ENCODE results near the gene TMEFF2.

Gene TMEFF2, protein sequence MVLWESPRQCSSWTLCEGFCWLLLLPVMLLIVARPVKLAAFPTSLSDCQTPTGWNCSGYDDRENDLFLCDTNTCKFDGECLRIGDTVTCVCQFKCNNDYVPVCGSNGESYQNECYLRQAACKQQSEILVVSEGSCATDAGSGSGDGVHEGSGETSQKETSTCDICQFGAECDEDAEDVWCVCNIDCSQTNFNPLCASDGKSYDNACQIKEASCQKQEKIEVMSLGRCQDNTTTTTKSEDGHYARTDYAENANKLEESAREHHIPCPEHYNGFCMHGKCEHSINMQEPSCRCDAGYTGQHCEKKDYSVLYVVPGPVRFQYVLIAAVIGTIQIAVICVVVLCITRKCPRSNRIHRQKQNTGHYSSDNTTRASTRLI

DNA sequence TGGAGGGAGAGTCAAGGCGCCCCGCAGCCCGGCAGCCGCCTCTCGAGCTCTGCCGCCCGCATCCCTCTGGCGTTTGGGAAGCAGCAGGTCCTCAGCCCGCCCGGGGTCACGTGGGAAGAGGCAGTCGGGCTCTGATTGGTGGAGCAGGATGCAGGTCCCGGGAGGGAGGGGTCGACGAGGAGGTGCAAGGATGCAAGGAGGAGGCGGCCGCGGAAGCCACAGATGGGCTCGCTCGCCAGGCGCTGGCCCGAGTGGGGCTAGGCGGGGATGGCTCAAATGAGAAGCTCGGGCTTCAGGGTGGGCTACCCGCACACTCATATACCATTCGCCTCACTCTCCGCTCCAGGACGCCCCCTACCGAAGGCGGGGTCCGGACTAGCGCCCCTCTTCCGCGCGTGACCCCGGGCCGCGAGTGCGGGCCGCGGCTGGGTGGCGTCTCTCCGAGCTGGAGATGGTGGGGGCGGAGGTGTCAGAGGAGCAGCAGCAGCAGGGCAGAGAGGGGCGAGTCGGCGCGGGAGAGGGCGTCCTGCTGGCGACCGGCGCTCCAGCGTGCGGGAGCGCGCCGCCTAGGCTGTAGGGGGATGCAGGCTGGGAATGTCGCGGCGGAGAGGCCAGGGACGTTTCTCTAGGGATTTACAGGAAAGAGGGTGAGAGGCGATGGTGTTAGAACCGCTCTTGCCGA is at the start of gene TMEFF2:
Gene TMEFF2, minus strand, starts transcription at position 68 of the 682 bp plus-strand sequence. CDS start 409 bp downstream, outside the sequence.
- DNase-seq (ENCODE audit: low read depth) = peak; percentile 73

DNA sequence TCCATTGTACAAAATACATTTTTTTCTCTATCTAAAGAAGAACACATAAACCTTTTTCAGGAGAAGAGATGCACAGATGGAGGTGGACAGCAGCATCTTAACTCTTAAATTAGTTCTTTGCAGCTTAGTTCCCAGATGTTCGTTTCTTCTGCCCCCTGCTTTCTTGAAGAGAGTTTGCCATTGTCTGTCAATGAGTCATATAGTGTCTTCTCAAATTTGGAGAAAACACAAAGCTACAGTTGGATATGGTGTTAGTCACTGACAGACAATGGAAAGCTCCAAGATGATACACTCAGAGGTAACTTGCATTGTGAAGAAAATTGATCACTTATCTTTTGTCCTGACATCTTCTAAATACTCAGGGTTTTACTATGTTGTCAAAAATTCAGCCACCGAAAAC is 48.8 kb upstream of the TMEFF2 start:
- DNase-seq (ENCODE audit: low read depth) = peak; percentile 50

DNA sequence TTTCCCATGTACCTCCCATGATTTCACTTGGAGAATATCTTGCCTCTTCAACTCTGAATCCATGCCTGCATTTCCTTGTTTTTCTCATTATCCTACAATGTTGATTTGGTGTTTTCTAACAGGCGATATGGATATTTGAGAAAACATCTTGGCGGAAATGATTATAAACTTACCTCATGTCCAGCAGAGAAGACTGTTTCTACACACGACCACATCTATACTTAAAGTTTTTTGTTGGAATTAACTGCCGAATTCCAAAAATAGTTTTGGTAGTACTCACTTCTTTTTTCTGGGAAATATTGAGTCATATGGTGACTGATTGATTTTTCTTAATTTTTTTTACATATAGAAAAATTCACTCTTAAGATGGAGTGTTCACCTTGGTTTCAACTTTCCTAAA is 41.4 kb upstream of the TMEFF2 start:
- peak; percentile 84 for DNase-seq (ENCODE audit: low read depth)

- no peak for DNase-seq (ENCODE audit: low read depth)
These were observed 36.2 kb upstream of the TMEFF2 start for GRCh38 chr2:192230889-192231453.

GRCh38 chr2:192228685-192229084 is 34.0 kb upstream of the TMEFF2 start:
- DNase-seq (ENCODE audit: low read depth) = no peak

DNA sequence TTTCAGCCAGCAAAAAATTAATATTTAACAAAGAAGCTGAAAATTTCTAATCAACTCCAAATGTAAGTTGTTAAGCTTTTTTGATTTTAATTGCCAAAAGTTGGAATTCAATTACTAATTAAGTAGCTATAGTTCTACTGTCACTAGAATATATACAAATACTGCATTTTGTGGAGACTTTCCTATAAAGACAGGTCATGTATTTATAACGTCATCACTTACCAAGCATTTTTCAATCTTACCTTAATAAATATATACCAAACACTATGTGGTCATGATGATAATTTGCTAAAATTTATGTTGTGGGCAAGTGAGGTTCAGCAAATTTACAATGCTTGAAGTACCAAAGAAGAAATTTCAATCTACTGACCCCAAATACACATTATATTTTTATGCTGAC is 24.2 kb upstream of the TMEFF2 start:
- no peak for DNase-seq (ENCODE audit: low read depth)

DNA sequence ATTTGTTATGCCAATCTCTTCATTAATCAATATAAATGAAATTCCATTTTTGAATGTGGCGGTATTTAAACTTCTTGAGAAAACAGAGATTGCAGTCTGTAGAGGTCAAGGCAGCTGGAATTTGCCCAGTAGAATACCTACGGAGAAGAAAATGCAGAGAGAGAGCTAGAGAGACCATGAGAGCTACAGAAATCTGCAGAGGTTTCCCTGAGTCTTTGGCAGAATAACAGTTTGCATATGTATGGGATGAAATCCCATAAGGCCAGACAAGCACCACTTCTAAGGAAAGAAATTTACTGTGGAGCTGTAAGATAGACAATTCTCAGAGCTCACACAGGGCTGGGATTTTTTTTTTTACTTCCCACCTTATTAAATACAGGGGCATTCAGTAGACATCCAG is 23.6 kb upstream of the TMEFF2 start:
- DNase-seq (ENCODE audit: low read depth) = no peak

DNA sequence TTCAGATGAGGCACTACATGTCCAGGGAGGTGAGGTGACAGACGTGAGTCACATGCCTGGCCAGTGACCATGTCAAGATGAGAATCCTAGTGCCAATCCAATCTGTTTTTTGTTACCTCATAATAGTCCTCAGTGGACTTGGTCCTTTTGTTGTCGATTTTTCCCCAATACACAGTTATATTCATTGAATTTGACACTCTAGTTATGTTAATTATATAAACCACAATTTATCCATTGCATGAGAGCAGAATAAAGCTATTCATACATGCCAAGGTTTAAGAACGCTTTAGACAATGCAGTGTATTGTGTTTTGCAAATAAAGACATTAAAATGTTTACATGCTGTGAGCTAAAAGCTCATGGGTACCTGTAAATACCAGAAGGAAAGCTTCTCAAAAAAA is 21.6 kb upstream of the TMEFF2 start:
- DNase-seq (ENCODE audit: low read depth) = no peak

DNA sequence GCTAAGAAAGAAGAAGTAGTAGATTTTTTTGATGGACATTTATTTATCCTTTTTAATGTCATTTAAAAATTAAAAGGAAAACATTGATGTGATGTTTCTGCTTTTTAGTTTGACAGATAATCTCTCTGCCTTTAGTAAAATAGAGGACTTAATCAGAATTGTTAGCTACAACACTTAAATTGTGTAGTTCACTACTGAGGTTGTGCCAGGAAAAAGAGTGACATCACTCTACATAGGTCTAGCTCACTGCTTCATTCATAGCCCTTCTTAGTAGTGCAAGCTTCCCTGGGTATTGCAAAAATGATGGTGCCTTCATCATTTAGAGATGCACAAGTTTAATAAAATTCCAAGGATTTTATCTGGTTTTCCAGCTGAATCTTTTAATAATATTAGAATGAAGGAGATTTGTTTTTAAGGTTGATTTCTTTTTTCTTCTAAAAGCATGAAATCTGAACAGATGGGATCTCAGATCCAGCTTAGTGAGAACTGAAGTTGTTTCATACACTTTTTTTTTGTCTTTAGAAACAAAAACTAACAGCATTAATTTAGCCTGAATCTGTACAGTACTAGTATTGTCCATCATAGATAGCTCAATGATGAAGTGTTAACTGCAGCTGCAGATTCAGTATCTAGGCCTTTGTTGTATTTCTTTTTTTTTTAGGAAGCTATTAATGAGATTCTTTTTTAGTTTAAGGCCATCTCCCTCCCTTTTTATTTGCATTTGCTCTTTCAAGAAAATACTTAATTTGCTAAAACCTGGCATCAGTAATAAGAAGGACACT is 20.6 kb upstream of the TMEFF2 start:
- DNase-seq (ENCODE audit: low read depth) = no peak

DNA sequence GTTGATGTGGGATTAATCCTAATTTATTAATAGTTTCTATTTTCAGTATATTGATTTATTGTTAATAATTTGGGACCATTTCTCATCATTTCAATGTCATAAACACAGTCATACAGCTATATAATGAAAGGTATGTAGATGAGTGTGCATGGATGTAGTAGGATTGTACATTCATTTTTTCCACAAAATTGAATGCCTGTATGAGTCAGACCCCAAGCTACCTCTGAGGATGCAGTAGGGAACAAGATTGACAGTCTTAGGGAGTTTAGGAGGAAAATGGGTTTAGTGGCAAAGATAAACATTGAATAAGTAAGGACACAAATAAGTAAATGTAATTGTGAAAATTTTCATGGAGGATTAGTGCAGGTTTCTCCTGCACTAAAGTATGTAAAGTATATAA is 14.1 kb upstream of the TMEFF2 start:
- peak; percentile 22 for DNase-seq (ENCODE audit: low read depth)

GRCh38 chr2:192206399-192206798 is 11.7 kb upstream of the TMEFF2 start:
- no peak for DNase-seq (ENCODE audit: low read depth)

DNA sequence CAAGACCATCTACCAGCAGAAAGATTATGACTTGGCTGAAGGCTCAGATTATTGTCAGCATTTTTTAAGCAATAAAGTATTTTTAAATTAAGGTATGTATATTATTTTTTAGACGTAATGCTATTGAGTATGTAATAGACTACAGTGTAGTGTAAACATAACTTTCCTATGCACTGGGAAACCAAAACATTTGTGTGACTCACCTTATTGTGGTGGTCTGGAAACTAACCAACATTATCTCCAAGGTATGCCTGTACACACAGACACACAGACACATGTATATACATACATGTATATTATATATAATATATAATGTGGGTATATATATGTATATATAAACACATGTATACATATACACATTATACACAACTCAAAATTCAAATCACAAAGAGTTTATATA is 9.1 kb upstream of the TMEFF2 start:
- DNase-seq (ENCODE audit: low read depth) = peak; percentile 54

DNA sequence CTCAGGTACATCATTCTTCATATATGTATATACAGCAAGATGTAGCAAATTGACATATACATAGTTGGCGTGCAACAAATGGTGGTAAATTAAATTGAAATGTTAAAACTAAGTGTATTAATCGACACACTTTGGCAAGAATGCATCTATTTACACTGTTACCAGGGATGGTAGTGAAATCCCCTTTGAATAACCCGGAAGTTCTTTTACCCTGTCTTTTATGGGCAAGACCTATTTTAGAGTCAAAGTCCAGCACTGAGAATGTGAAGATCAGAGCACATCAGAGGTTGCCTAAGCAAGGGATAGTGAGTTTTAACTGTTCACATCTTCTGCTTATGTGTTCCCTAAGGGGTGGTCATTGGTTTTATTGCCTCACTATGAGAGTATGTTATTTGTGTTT is 7.6 kb upstream of the TMEFF2 start:
- no peak for DNase-seq (ENCODE audit: low read depth)

GRCh38 chr2:192201116-192201515 is 6.4 kb upstream of the TMEFF2 start:
- no peak for DNase-seq (ENCODE audit: low read depth)

DNA sequence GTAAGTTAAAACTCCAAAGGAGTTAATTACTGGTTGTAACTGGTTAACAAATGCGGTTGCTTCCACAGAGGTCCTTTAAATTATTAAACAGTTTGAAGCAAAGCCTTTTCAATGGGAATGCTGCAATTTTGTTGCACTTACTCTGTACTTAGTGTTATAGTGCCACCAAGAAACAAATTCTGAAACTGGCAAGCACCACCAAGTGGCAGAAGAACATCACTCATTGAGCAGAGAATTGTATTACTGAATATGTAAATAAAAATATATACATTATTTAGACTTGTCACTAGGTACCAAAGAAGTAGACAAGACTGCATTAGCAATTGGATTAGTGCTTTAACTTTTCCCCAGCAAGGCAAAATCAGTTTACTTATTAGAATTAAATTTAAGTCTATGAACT is 2.6 kb upstream of the TMEFF2 start:
- peak; percentile 17 for DNase-seq (ENCODE audit: low read depth)

DNA sequence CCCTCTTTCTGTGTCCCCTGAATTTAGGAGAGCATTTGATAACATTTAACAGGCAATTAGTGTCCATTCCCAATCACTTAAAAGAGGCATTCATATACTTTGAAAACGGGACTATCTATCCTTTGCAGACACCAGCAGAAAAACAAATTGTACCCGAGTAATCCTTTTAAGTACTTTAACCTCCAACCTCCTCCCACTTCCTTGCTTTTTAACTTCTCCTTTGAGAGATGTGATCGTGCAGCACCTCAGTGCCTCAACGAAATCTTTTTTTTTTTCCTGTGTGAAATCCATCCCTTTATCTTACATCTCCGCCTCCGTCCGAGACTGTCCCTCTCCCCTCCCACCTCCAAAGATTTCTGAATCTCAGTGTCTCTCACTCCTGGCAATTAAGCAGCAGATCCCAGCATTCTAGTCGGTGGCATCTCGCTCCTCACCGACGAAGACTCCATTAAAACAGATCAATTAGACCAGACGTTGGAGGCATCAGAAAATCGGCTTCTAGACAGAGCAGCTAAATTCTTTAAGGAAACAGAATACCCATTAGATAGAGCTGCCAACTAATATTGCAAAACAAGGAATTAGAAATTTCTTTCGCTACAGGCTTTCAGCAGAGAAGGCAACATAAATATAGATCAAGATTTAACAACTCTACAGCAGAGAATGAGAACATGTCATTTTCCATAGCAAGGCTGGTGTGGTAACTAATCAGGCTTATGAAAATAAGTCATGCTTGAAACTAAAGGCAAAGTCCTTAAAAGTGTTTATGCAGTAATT is 1.9 kb upstream of the TMEFF2 start:
- no peak for DNase-seq (ENCODE audit: low read depth)

- peak; percentile 24 for DNase-seq (ENCODE audit: low read depth)
These were observed 1.1 kb upstream of the TMEFF2 start for GRCh38 chr2:192195548-192196418.

DNA sequence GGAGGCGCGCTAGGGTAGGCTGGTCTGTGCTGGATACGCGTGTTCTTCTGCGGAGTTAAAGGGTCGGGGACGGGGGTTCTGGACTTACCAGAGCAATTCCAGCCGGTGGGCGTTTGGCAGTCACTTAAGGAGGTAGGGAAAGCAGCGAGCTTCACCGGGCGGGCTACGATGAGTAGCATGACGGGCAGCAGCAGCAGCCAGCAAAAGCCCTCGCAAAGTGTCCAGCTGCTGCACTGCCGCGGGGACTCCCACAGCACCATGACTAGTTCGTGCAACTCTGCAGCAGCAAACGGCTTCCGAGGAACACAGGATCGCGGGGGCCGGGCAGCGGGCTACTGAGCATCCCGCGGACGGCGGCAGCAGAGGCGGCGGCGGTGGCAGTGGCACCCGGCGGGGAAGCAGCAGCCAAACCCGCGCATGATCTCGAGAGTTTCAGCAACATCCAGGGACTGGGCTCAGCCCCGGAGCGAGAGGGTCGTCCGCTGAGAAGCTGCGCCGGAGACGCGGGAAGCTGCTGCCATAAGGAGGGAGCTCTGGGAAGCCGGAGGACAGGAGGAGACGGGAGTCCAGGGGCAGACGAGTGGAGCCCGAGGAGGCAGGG is 368 bp downstream of the TMEFF2 start:
- DNase-seq (ENCODE audit: low read depth) = peak; percentile 26

DNA sequence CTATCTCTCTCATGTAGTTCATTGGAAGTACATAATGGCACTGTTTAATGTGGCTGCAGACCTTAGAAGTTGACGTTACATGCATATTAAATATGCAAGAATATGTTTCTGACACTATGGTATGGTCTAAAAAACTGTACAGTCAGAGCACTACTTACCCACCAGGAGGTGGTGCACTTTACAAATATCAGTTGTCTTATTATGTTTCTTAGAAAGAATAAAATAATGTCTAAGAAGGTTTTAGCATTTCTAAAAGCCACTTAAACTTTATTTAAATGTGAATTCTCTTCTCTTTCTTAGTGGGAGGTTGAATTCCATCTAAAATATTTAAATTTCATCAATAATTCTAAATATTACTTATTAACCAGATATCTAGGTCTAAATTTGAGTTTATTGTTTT is 4.3 kb downstream of the TMEFF2 start:
- peak; percentile 52 for DNase-seq (ENCODE audit: low read depth)

DNA sequence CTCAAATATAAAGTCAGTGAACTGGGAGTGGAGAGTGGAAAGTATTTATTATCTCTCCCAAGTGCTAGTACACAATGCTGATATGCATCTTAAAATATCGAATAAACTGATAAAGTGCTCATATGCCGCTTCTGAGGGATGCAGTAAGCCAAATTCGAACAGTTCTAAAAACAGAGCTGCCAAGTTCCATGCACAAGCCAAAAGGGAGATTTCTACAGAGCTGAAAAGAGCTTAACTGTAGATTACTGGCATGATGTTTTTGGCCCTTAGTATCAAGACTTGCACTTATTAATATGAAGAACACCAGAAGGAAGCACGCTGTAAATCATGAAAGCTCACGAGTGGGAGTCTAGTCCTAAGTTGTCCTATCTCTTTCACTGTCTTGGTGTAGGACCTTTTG is 7.9 kb downstream of the TMEFF2 start:
- DNase-seq (ENCODE audit: low read depth) = no peak
